Measurements from ENCODE around the gene MMP2.

The MMP2 gene

GRCh38 chr16:55435387-55435786, 43.6 kb upstream of the MMP2 start:
- Histone ChIP-seq H4K91ac (ENCODE audit: low read depth, low read length, poor library complexity) (no peak overlapping the region), H2BK120ac (ENCODE audit: low read depth, low read length) (no peak overlapping the region), H3K4ac (ENCODE audit: low read length) (no peak overlapping the region), H3K9me3 (replicated peaks in 1 of 2; ENCODE audit: control insufficient read depth in 2 of 2, insufficient read depth in 1 of 2, low read depth in 1 of 2, low read length in 2 of 2) (no peaks in the 10 kb centered on the region), H3K4me2 (ENCODE audit: insufficient read depth, low read length, poor library complexity, severe bottlenecking) (no peak overlapping the region), H3K27me3 (ENCODE audit: control insufficient read depth in 3 of 3, insufficient read depth in 3 of 3, low read depth in 1 of 3, low read length in 3 of 3) (peaks cover 0 to 36% (median 0%) of the 10 kb centered on the region in 3 experiments), H2BK12ac (ENCODE audit: low read length) (no peak overlapping the region), H3K36me3 (replicated peaks in 1 of 2; ENCODE audit: control insufficient read depth in 2 of 2, insufficient read depth in 2 of 2, low read length in 2 of 2) (no peaks in the 10 kb centered on the region), H4K8ac (ENCODE audit: low read depth, low read length) (no peak overlapping the region), H2AK5ac (ENCODE audit: low read depth, low read length) (no peak overlapping the region), H3K4me1 (ENCODE audit: control insufficient read depth in 2 of 2, insufficient read depth in 1 of 2, low read depth in 1 of 2, low read length in 2 of 2) (no peaks in the 10 kb centered on the region), H3K79me1 (ENCODE audit: low read depth, low read length) (no peaks in the 10 kb centered on the region), H3K9ac (ENCODE audit: low read depth, low read length, poor library complexity) (no peak overlapping the region), H2BK15ac (ENCODE audit: low read length) (no peak overlapping the region), H2AFZ (ENCODE audit: low read length) (no peak overlapping the region), H3K14ac (ENCODE audit: low read length) (no peak overlapping the region), H3K4me3 (ENCODE audit: low read length in 2 of 2) (no peak overlapping the region), H3K27ac (replicated peaks; ENCODE audit: low read length) (no peak overlapping the region), H3K18ac (ENCODE audit: low read length) (no peak overlapping the region), H3K23ac (ENCODE audit: low read depth, low read length, poor library complexity) (no peak overlapping the region), H2BK5ac (ENCODE audit: low read length) (no peak overlapping the region)
- no CpG with 5 or more reads among the region's 5 CpGs for WGBS, 2 donors (ENCODE audit: extremely low coverage in 2 of 2, insufficient read length in 2 of 2, insufficient replicate concordance in 1 of 2)
- DNase-seq (ENCODE audit: low spot score) = no peak

- no peak for DNase-seq (ENCODE audit: low spot score)
- Histone ChIP-seq H3K36me3 (replicated peaks in 1 of 2; ENCODE audit: control insufficient read depth in 2 of 2, insufficient read depth in 2 of 2, low read length in 2 of 2) (no peaks in the 10 kb centered on the region), H2BK12ac (ENCODE audit: low read length) (no peak overlapping the region), H3K23ac (ENCODE audit: low read depth, low read length, poor library complexity) (no peak overlapping the region), H4K91ac (ENCODE audit: low read depth, low read length, poor library complexity) (no peak overlapping the region), H3K4me2 (ENCODE audit: insufficient read depth, low read length, poor library complexity, severe bottlenecking) (no peak overlapping the region), H3K27me3 (ENCODE audit: control insufficient read depth in 3 of 3, insufficient read depth in 3 of 3, low read depth in 1 of 3, low read length in 3 of 3) (peaks cover 0 to 33% (median 0%) of the 10 kb centered on the region in 3 experiments), H2BK5ac (ENCODE audit: low read length) (no peak overlapping the region), H2BK120ac (ENCODE audit: low read depth, low read length) (no peak overlapping the region), H3K9ac (ENCODE audit: low read depth, low read length, poor library complexity) (no peak overlapping the region), H3K9me3 (replicated peaks in 1 of 2; ENCODE audit: control insufficient read depth in 2 of 2, insufficient read depth in 1 of 2, low read depth in 1 of 2, low read length in 2 of 2) (no peaks in the 10 kb centered on the region), H3K18ac (ENCODE audit: low read length) (no peak overlapping the region), H3K4me3 (ENCODE audit: low read length in 2 of 2) (no peak overlapping the region), H3K14ac (ENCODE audit: low read length) (no peak overlapping the region), H2BK15ac (ENCODE audit: low read length) (no peak overlapping the region), H3K27ac (replicated peaks; ENCODE audit: low read length) (no peak overlapping the region), H2AFZ (ENCODE audit: low read length) (no peak overlapping the region), H4K8ac (ENCODE audit: low read depth, low read length) (no peak overlapping the region), H2AK5ac (ENCODE audit: low read depth, low read length) (no peak overlapping the region), H3K4ac (ENCODE audit: low read length) (no peak overlapping the region), H3K79me1 (ENCODE audit: low read depth, low read length) (no peaks in the 10 kb centered on the region), H3K4me1 (ENCODE audit: control insufficient read depth in 2 of 2, insufficient read depth in 1 of 2, low read depth in 1 of 2, low read length in 2 of 2) (peaks cover 0 to 7% of the 10 kb centered on the region in 2 donors)
- WGBS, 2 donors (ENCODE audit: extremely low coverage in 2 of 2, insufficient read length in 2 of 2, insufficient replicate concordance in 1 of 2) = no CpG with 5 or more reads among the region's 3 CpGs
Observed at GRCh38 chr16:55436587-55436986, 42.4 kb upstream of the MMP2 start.

GRCh38 chr16:55437625-55438024, 41.4 kb upstream of the MMP2 start:
- Histone ChIP-seq H3K36me3 (replicated peaks in 1 of 2; ENCODE audit: control insufficient read depth in 2 of 2, insufficient read depth in 2 of 2, low read length in 2 of 2) (no peaks in the 10 kb centered on the region), H3K4me2 (ENCODE audit: insufficient read depth, low read length, poor library complexity, severe bottlenecking) (no peak overlapping the region), H3K18ac (ENCODE audit: low read length) (no peak overlapping the region), H2BK15ac (ENCODE audit: low read length) (no peak overlapping the region), H3K4me3 (ENCODE audit: low read length in 2 of 2) (no peak overlapping the region), H3K4ac (ENCODE audit: low read length) (no peak overlapping the region), H2BK120ac (ENCODE audit: low read depth, low read length) (no peak overlapping the region), H4K8ac (ENCODE audit: low read depth, low read length) (no peak overlapping the region), H2BK12ac (ENCODE audit: low read length) (no peak overlapping the region), H2AK5ac (ENCODE audit: low read depth, low read length) (no peak overlapping the region), H3K27me3 (ENCODE audit: control insufficient read depth in 3 of 3, insufficient read depth in 3 of 3, low read depth in 1 of 3, low read length in 3 of 3) (peaks cover 0 to 33% (median 0%) of the 10 kb centered on the region in 3 experiments), H2AFZ (ENCODE audit: low read length) (no peak overlapping the region), H3K9me3 (replicated peaks in 1 of 2; ENCODE audit: control insufficient read depth in 2 of 2, insufficient read depth in 1 of 2, low read depth in 1 of 2, low read length in 2 of 2) (no peaks in the 10 kb centered on the region), H3K14ac (ENCODE audit: low read length) (no peak overlapping the region), H3K23ac (ENCODE audit: low read depth, low read length, poor library complexity) (no peak overlapping the region), H2BK5ac (ENCODE audit: low read length) (no peak overlapping the region), H3K9ac (ENCODE audit: low read depth, low read length, poor library complexity) (no peak overlapping the region), H3K4me1 (ENCODE audit: control insufficient read depth in 2 of 2, insufficient read depth in 1 of 2, low read depth in 1 of 2, low read length in 2 of 2) (peaks cover 0 to 8% of the 10 kb centered on the region in 2 donors), H4K91ac (ENCODE audit: low read depth, low read length, poor library complexity) (no peak overlapping the region), H3K79me1 (ENCODE audit: low read depth, low read length) (no peaks in the 10 kb centered on the region), H3K27ac (replicated peaks; ENCODE audit: low read length) (no peak overlapping the region)
- DNase-seq (ENCODE audit: low spot score) = no peak
- no CpG with 5 or more reads among the region's 3 CpGs for WGBS, 2 donors (ENCODE audit: extremely low coverage in 2 of 2, insufficient read length in 2 of 2, insufficient replicate concordance in 1 of 2)

- H3K79me1 ChIP-seq (ENCODE audit: low read depth, low read length) = no peaks in the 10 kb centered on the region
- no peak overlapping the region for H3K4me3 ChIP-seq (ENCODE audit: low read length in 2 of 2)
- H3K14ac ChIP-seq (ENCODE audit: low read length) = no peak overlapping the region
- no peak for DNase-seq (ENCODE audit: low spot score)
- H3K4me2 ChIP-seq (ENCODE audit: insufficient read depth, low read length, poor library complexity, severe bottlenecking) = no peak overlapping the region
- peaks cover 0 to 12% of the 10 kb centered on the region in 2 donors for H3K4me1 ChIP-seq (ENCODE audit: control insufficient read depth in 2 of 2, insufficient read depth in 1 of 2, low read depth in 1 of 2, low read length in 2 of 2)
- H2BK15ac ChIP-seq (ENCODE audit: low read length) = no peak overlapping the region
- H4K91ac ChIP-seq (ENCODE audit: low read depth, low read length, poor library complexity) = no peak overlapping the region
- no peak overlapping the region for H3K9ac ChIP-seq (ENCODE audit: low read depth, low read length, poor library complexity)
- H2AK5ac ChIP-seq (ENCODE audit: low read depth, low read length) = no peak overlapping the region
- H2BK120ac ChIP-seq (ENCODE audit: low read depth, low read length) = no peak overlapping the region
- no peak overlapping the region for H3K4ac ChIP-seq (ENCODE audit: low read length)
- no peak overlapping the region for H3K18ac ChIP-seq (ENCODE audit: low read length)
- H2AFZ ChIP-seq (ENCODE audit: low read length) = no peak overlapping the region
- no peak overlapping the region for H2BK12ac ChIP-seq (ENCODE audit: low read length)
- H3K27ac ChIP-seq (replicated peaks; ENCODE audit: low read length) = no peak overlapping the region
- no peak overlapping the region for H4K8ac ChIP-seq (ENCODE audit: low read depth, low read length)
- no peaks in the 10 kb centered on the region for H3K36me3 ChIP-seq (replicated peaks in 1 of 2; ENCODE audit: control insufficient read depth in 2 of 2, insufficient read depth in 2 of 2, low read length in 2 of 2)
- H3K27me3 ChIP-seq (ENCODE audit: control insufficient read depth in 3 of 3, insufficient read depth in 3 of 3, low read depth in 1 of 3, low read length in 3 of 3) = peaks cover 0 to 32% (median 0%) of the 10 kb centered on the region in 3 experiments
- no peaks in the 10 kb centered on the region for H3K9me3 ChIP-seq (replicated peaks in 1 of 2; ENCODE audit: control insufficient read depth in 2 of 2, insufficient read depth in 1 of 2, low read depth in 1 of 2, low read length in 2 of 2)
- H3K23ac ChIP-seq (ENCODE audit: low read depth, low read length, poor library complexity) = no peak overlapping the region
- H2BK5ac ChIP-seq (ENCODE audit: low read length) = no peak overlapping the region
Observed at GRCh38 chr16:55438281-55438680, 40.7 kb upstream of the MMP2 start.
